B cell (primary cell): ENCODE results near the gene CLK2. TPM values are rescaled to one million over a fixed set of nuclear protein-coding genes. Genes with fewer than 3 reads are reported as not detected.

Experiments used
- ATAC-seq: fragments of 200-7000 bp; cut with Tn5 transposase; one replicate; pipeline ENCODE4 v1.10.0; 2021; ENCODE audit warnings: low read depth, mild to moderate bottlenecking, moderate number of reproducible peaks, moderate library complexity
- CTCF ChIA-PET: fragments of 350-600 bp; sonication (Branson Sonifier 250); formaldehyde crosslinking; loops from one replicate; lab custom pipeline; 2021; ENCODE audit warnings: antibody characterized with exemption, inconsistent platforms; lab: Charles Lee
- POLR2A ChIA-PET: fragments of 350-600 bp; sonication (Branson Sonifier 250); formaldehyde crosslinking; loops from one replicate; lab custom pipeline; 2021; ENCODE audit warnings: antibody characterized with exemption; lab: Charles Lee
- DNase-seq: peaks from one replicate; pipeline ENCODE4 v3.0.0; 2013
- H2AFZ ChIP-seq: 2 replicates; pipeline ENCODE4 v1.6.1; 2012; ENCODE audit warnings: mild to moderate bottlenecking, low read depth, low read length; ENCODE audit not compliant: insufficient read depth, poor library complexity, severe bottlenecking
- H3K27ac ChIP-seq, 2 donors: 1 replicate in 1 of 2; 2 replicates in 1 of 2; pipeline ENCODE4 v1.5.1; 2012 to 2013; ENCODE audit warnings: low read length in 2 of 2, mild to moderate bottlenecking in 2 of 2, moderate library complexity in 1 of 2
- H3K27me3 ChIP-seq, 4 experiments: fragments of 200-600 bp in 1 of 4; sonication (generic) in 1 of 4; replicated peaks in 1 of 4; 1 replicate in 2 of 4; 2 replicates in 2 of 4; pipeline versions ENCODE4 v1.6.1 to v1.7.0; 2013 to 2016; ENCODE audit warnings: low read length in 3 of 4, mild to moderate bottlenecking in 2 of 4, mixed read lengths in 1 of 4, moderate library complexity in 1 of 4; ENCODE audit not compliant: insufficient read depth in 4 of 4, control insufficient read depth in 3 of 4; ENCODE audit errors: control extremely low read depth in 1 of 4
- H3K36me3 ChIP-seq, 2 experiments: replicated peaks in 1 of 2; 1 replicate in 1 of 2; 2 replicates in 1 of 2; pipeline versions ENCODE4 v1.6.1 to v1.7.1; 2013; ENCODE audit warnings: low read length in 1 of 2; ENCODE audit not compliant: insufficient read depth in 2 of 2, control insufficient read depth in 1 of 2; ENCODE audit errors: control extremely low read depth in 1 of 2, extremely low read depth in 1 of 2
- H3K4me1 ChIP-seq, 2 donors: fragments of 200-600 bp in 1 of 2; sonication (generic) in 1 of 2; 1 replicate in 1 of 2; 2 replicates in 1 of 2; pipeline versions ENCODE4 v1.5.1 to v1.6.1; 2013 to 2017; ENCODE audit warnings: low read length in 2 of 2; ENCODE audit not compliant: control insufficient read depth in 2 of 2, insufficient read depth in 2 of 2
- H3K4me2 ChIP-seq: replicated peaks from 2 replicates; pipeline ENCODE3; 2012; ENCODE audit warnings: mild to moderate bottlenecking, low read depth, low read length; ENCODE audit not compliant: poor library complexity, severe bottlenecking
- H3K4me3 ChIP-seq, 5 experiments: fragments of 200-600 bp in 1 of 5; sonication (generic) in 1 of 5; 1 replicate in 3 of 5; 2 replicates in 2 of 5; pipeline versions ENCODE4 v1.5.1 to v1.7.0; 2011 to 2016; ENCODE audit warnings: low read length in 4 of 5, mild to moderate bottlenecking in 4 of 5, low read depth in 2 of 5, control low read depth in 1 of 5, moderate library complexity in 1 of 5; ENCODE audit not compliant: insufficient read depth in 1 of 5; ENCODE audit errors: control extremely low read depth in 1 of 5, extremely low read depth in 1 of 5
- H3K79me2 ChIP-seq: fragments of 200-600 bp; sonication (generic); one replicate; pipeline ENCODE4 v1.6.0; 2016; ENCODE audit warnings: low read length; ENCODE audit not compliant: control insufficient read depth, insufficient read depth
- H3K9ac ChIP-seq: fragments of 200-600 bp; sonication (generic); 2 replicates; pipeline ENCODE4 v1.6.1; 2017; ENCODE audit warnings: mild to moderate bottlenecking, low read length, moderate library complexity
- H3K9me3 ChIP-seq, 3 donors: one replicate each; pipeline versions ENCODE4 v1.6.1 to v1.7.1; 2013; ENCODE audit warnings: low read length in 2 of 3; ENCODE audit not compliant: control insufficient read depth in 2 of 3, insufficient read depth in 1 of 3; ENCODE audit errors: control extremely low read depth in 1 of 3
- H4K20me1 ChIP-seq: 2 replicates; pipeline ENCODE4 v1.6.0; 2012; ENCODE audit warnings: mild to moderate bottlenecking, low read length; ENCODE audit not compliant: insufficient read depth, control insufficient read depth, poor library complexity, severe bottlenecking
- H3K27ac Mint-ChIP-seq: one replicate; pipeline ENCODE4 v1.8.0; 2021; ENCODE audit warnings: mixed read lengths
- H3K27me3 Mint-ChIP-seq: one replicate; pipeline ENCODE4 v1.8.0; 2021; ENCODE audit warnings: mixed read lengths
- H3K4me1 Mint-ChIP-seq: one replicate; pipeline ENCODE4 v1.8.0; 2021; ENCODE audit warnings: mixed read lengths
- H3K4me3 Mint-ChIP-seq: one replicate; pipeline ENCODE4 v1.8.0; 2021; ENCODE audit warnings: mixed read lengths
- H3K9me3 Mint-ChIP-seq: one replicate; pipeline ENCODE4 v1.8.0; 2022; ENCODE audit warnings: mixed read lengths; ENCODE audit not compliant: insufficient read depth
- EZH2 ChIP-seq: IDR thresholded peaks from 2 replicates; pipeline ENCODE4 v1.6.1; 2012; ENCODE audit warnings: borderline replicate concordance, low read depth, mild to moderate bottlenecking, moderate library complexity, low read length; ENCODE audit not compliant: insufficient read depth, poor library complexity, severe bottlenecking
- WGBS: methylation state at CpG from one replicate; pipeline ENCODE4 v1.1.5; 2013; ENCODE audit warnings: missing lambda C conversion rate; ENCODE audit not compliant: insufficient coverage; 5-methylcytosine and 5-hydroxymethylcytosine counted together
- intact Hi-C: fragments of 100-400 bp; cut with micrococcal nuclease; formaldehyde crosslinking; loops from one replicate; pipeline ENCODE4 v1.10.0; 2022
- polyA plus RNA-seq: library from polyadenylated mRNA; depleted of rRNA; stranded (reverse); fragments of >200 nt; gene quantifications from 2 replicates; pipeline ENCODE4 v1.2.3, GENCODE V29; 2012
- total RNA-seq, 2 donors: library from RNA; stranded (reverse); fragments of 120-200 nt in 1 of 2; gene quantifications; 1 replicate in 1 of 2; 2 replicates in 1 of 2; pipeline versions ENCODE4 v1.2.3 to v1.2.4, GENCODE V29; 2013 to 2022
- TF ChIP-seq, protein P1 (sequence below): fragments of 200-600 bp; IDR thresholded peaks from one replicate; pipeline ENCODE4 v1.8.0; 2022; ENCODE audit warnings: antibody characterized with exemption, mild to moderate bottlenecking

The CLK2 gene
- total and polyA plus RNA-seq, 2 donors (not counting 1 experiment from before 2014, with no cell fraction given), result 152 to 161 TPM

DNA sequence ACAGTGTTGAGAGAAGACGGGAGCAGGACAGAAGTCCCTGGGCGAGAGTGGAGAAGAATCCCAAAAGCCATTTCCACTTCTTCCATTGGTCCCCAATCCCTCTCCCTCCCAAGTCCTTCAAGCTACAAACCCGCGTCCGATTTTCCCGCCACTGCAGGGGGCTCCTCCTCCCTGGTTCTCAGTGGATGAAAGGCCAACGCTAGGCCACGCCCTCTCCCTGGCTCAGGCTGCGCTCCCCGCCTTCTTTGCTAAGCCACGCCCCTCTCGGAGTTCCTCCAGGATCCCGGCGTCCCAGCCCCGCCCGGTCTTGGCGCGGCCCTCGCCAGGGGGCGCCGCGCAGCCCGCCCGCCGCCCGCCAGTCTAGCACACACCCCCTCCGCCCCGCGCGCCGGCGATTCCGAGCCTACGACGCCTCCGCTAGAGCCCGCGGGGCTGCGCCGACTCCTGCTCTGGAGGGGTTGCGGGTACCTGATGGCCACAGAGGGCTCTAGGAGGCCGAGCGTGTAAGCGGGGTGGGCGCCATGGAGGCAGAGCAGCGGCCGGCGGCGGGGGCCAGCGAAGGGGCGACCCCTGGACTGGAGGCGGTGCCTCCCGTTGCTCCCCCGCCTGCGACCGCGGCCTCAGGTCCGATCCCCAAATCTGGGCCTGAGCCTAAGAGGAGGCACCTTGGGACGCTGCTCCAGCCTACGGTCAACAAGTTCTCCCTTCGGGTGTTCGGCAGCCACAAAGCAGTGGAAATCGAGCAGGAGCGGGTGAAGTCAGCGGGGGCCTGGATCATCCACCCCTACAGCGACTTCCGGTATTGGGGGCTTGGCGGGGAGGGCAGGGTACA lies 4.0 kb upstream of the CLK2 start, which contains the start of gene HCN3:
TSS of gene HCN3 (plus strand) at position 394 of the 832 bp plus-strand sequence. CDS start at position 522, 128 bp downstream.
- no peaks in the 10 kb centered on the region for H3K9me3 Mint-ChIP-seq
- peak within 1 kb of the TSS; percentile 100 for H3K4me2 ChIP-seq
- H3K36me3 ChIP-seq, result no peaks in the 10 kb centered on the region
- peak within 1 kb of the TSS; percentile 83 for H3K4me3 Mint-ChIP-seq
- H3K27me3 ChIP-seq, result no peaks in the 10 kb centered on the region
- no peak for TF ChIP-seq EZH2
- TF ChIP-seq, protein P1, sequence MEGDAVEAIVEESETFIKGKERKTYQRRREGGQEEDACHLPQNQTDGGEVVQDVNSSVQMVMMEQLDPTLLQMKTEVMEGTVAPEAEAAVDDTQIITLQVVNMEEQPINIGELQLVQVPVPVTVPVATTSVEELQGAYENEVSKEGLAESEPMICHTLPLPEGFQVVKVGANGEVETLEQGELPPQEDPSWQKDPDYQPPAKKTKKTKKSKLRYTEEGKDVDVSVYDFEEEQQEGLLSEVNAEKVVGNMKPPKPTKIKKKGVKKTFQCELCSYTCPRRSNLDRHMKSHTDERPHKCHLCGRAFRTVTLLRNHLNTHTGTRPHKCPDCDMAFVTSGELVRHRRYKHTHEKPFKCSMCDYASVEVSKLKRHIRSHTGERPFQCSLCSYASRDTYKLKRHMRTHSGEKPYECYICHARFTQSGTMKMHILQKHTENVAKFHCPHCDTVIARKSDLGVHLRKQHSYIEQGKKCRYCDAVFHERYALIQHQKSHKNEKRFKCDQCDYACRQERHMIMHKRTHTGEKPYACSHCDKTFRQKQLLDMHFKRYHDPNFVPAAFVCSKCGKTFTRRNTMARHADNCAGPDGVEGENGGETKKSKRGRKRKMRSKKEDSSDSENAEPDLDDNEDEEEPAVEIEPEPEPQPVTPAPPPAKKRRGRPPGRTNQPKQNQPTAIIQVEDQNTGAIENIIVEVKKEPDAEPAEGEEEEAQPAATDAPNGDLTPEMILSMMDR, result peak; percentile 76
- peak within 1 kb of the TSS; percentile 41 for H3K27ac Mint-ChIP-seq
- POLR2A ChIA-PET, result interaction anchor here (0.7 to 1.0 kb wide), 2 partner anchors 46 to 72 kb away, joined by 4 to 8 read pairs; no protein-coding TSS in a partner anchor
- H3K4me1 Mint-ChIP-seq, result peaks cover 35% of the 10 kb centered on the region
- ATAC-seq (peak; percentile 75), DNase-seq (peak; percentile 95)
- H3K79me2 ChIP-seq, result peaks cover 14% of the 10 kb centered on the region
- no peaks in the 10 kb centered on the region for H3K27me3 Mint-ChIP-seq
- H4K20me1 ChIP-seq, result peaks cover 5% of the 10 kb centered on the region
- peak within 1 kb of the TSS; percentile 88 for H2AFZ ChIP-seq
- no peaks in the 10 kb centered on the region for H3K9me3 ChIP-seq
- peaks cover 25 to 36% of the 10 kb centered on the region in 2 donors for H3K4me1 ChIP-seq
- WGBS, result 2% methylated on average over 67 of the region's 68 CpGs
- intact Hi-C loops, result loop anchor here (1.0 to 5.0 kb wide), 6 partner anchors 15 to 190 kb away; partner anchors contain the start of genes FDPS and SCAMP3
- peak within 1 kb of the TSS; percentile 49 to 64 (median 59) for H3K4me3 ChIP-seq
- peak within 1 kb of the TSS; percentile 76 for H3K9ac ChIP-seq
- CTCF ChIA-PET, result interaction anchor here (0.7 to 1.3 kb wide), 6 partner anchors 26 to 227 kb away, joined by 3 to 7 read pairs (median 4); partner anchors contain the start of gene RUSC1
- peak within 1 kb of the TSS in 1 of 2 donors; percentile 33 for H3K27ac ChIP-seq
